DMS53 treated with DMSO at 0.1 percent for 48 hours (cell line): Measurements from ENCODE around the gene SLC26A5.
"Not testable (repeated sequence)": the region's sequence is repeated elsewhere in the genome, so short reads cannot be mapped to it uniquely, and the experiment has no call there.

Source experiments
- DNase-seq: peaks from one replicate; lab custom pipeline; 2025; ENCODE audit not compliant: unreplicated experiment; lab: John Stamatoyannopoulos, UW

The SLC26A5 gene

GRCh38 chr7:103446049-103446520, at the start of gene SLC26A5:
TSS of gene SLC26A5 (minus strand) at chr7:103446207. CDS start at chr7:103421514, 24,693 bp downstream.
- DNase-seq: peak; percentile 81

- peak; percentile 95 for DNase-seq
These were observed 41.4 kb upstream of the SLC26A5 start for GRCh38 chr7:103487419-103487818.

GRCh38 chr7:103486873-103487272, 40.9 kb upstream of the SLC26A5 start:
- DNase-seq: not testable (repeated sequence)

GRCh38 chr7:103480771-103481170, 34.8 kb upstream of the SLC26A5 start:
- DNase-seq: no peak

GRCh38 chr7:103474956-103475355, 28.9 kb upstream of the SLC26A5 start:
- no peak for DNase-seq

GRCh38 chr7:103469095-103469948, 23.3 kb upstream of the SLC26A5 start:
- DNase-seq: no peak

- no peak for DNase-seq
These were observed 20.8 kb upstream of the SLC26A5 start for GRCh38 chr7:103466814-103467213.

- no peak for DNase-seq
These were observed 16.4 kb upstream of the SLC26A5 start for GRCh38 chr7:103462358-103462757.

- DNase-seq: peak; percentile 91
These were observed 1.3 kb upstream of the SLC26A5 start for GRCh38 chr7:103447073-103447960.

- DNase-seq: peak; percentile 63
These were observed 569 bp downstream of the SLC26A5 start for GRCh38 chr7:103445228-103446048.

- no peak for DNase-seq
These were observed 6.3 kb downstream of the SLC26A5 start for GRCh38 chr7:103439661-103440060.

GRCh38 chr7:103437623-103438022, 8.4 kb downstream of the SLC26A5 start:
- DNase-seq: no peak

GRCh38 chr7:103432712-103433111, 13.3 kb downstream of the SLC26A5 start:
- no peak for DNase-seq

GRCh38 chr7:103425177-103425576, 20.8 kb downstream of the SLC26A5 start:
- DNase-seq: no peak

- DNase-seq: no peak
These were observed 22.4 kb downstream of the SLC26A5 start for GRCh38 chr7:103423467-103424179.

GRCh38 chr7:103420857-103421384, 25.1 kb downstream of the SLC26A5 start:
- no peak for DNase-seq

GRCh38 chr7:103418241-103418640, 27.8 kb downstream of the SLC26A5 start:
- no peak for DNase-seq

- no peak for DNase-seq
These were observed 32.6 kb downstream of the SLC26A5 start for GRCh38 chr7:103413407-103413806.

GRCh38 chr7:103412151-103412550, 33.9 kb downstream of the SLC26A5 start:
- no peak for DNase-seq
